Peyer's patch (tissue), 4 donors: Measurements from ENCODE around the gene HSP90B1.

Experiments
- POLR2A ChIP-seq, 2 donors: fragments of 450-650 bp; IDR thresholded peaks; one replicate each; pipeline ENCODE4 v1.5.1; 2017; ENCODE audit warnings: antibody characterized with exemption in 2 of 2, mild to moderate bottlenecking in 2 of 2, moderate library complexity in 2 of 2
- TF ChIP-seq, protein P1 (sequence below), 6 experiments: fragments of 450-650 bp in 4 of 6; fragments of 200-600 bp in 2 of 6; sonication (generic) in 1 of 6; IDR thresholded peaks; one replicate each; pipeline ENCODE4 v1.5.1; 2017 to 2019; ENCODE audit warnings: antibody characterized with exemption in 6 of 6, mild to moderate bottlenecking in 3 of 6, moderate library complexity in 1 of 6

DNA sequence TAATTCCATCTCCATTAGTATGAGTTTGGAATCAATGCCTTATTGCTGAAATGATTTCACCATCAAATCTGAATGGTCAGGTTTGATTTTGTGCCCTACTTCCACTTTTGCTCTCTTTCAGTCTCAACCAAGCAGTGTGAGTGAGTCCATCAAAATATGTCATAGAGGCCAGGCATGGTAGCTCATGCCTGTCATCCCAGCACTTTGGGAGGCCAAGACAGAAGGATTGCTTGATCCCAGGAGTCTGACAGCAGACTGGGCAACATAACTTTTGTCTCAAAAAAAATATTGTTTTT lies 22.0 kb upstream of the HSP90B1 start:
- TF ChIP-seq, protein P1, sequence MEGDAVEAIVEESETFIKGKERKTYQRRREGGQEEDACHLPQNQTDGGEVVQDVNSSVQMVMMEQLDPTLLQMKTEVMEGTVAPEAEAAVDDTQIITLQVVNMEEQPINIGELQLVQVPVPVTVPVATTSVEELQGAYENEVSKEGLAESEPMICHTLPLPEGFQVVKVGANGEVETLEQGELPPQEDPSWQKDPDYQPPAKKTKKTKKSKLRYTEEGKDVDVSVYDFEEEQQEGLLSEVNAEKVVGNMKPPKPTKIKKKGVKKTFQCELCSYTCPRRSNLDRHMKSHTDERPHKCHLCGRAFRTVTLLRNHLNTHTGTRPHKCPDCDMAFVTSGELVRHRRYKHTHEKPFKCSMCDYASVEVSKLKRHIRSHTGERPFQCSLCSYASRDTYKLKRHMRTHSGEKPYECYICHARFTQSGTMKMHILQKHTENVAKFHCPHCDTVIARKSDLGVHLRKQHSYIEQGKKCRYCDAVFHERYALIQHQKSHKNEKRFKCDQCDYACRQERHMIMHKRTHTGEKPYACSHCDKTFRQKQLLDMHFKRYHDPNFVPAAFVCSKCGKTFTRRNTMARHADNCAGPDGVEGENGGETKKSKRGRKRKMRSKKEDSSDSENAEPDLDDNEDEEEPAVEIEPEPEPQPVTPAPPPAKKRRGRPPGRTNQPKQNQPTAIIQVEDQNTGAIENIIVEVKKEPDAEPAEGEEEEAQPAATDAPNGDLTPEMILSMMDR (IDR thresholded peaks at IDR 0.05), result no peak
- no peak for TF ChIP-seq POLR2A (IDR thresholded peaks at IDR 0.05)
